PC-9 (cell line): ENCODE measurements around the gene PET100.
A peak's percentile ranks its signal among the peaks of the same experiment; 100 is the strongest.

ENCODE experiments used
- EZH2 ChIP-seq: fragments of 200-600 bp; sonication (generic); IDR thresholded peaks from 2 replicates; pipeline ENCODE4 v1.8.0; 2017; ENCODE audit warnings: antibody characterized with exemption, low read depth
- TF ChIP-seq, protein P1 (sequence below): fragments of 200-600 bp; sonication (generic); conservative IDR thresholded peaks from 2 replicates; pipeline ENCODE4 v1.6.1; 2017; ENCODE audit warnings: mixed run types, antibody characterized with exemption, mild to moderate bottlenecking, moderate library complexity

DNA sequence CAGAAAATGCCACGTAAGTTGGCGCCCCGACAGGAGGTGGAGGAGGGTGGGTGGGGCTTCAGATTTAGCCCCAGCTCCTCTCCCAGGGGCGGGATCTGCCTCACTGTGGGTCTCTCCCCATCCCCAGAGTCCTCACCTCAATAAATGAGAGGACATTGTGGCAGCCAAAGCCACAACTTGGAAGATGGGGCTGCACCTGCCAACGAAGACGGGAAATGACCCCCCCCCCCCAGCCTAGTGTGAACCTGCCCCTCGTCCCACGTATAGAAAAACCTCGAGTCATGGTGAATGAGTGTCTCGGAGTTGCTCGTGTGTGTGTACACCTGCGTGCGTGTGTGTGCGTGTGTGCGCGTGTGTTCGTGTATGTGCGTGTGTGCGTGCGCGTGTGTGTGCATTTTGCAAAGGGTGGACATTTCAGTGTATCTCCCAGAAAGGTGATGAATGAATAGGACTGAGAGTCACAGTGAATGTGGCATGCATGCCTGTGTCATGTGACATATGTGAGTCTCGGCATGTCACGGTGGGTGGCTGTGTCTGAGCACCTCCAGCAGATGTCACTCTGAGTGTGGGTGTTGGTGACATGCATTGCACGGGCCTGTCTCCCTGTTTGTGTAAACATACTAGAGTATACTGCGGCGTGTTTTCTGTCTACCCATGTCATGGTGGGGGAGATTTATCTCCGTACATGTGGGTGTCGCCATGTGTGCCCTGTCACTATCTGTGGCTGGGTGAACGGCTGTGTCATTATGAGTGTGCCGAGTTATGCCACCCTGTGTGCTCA, 49.6 kb downstream of the PET100 start:
- TF ChIP-seq, protein P1, sequence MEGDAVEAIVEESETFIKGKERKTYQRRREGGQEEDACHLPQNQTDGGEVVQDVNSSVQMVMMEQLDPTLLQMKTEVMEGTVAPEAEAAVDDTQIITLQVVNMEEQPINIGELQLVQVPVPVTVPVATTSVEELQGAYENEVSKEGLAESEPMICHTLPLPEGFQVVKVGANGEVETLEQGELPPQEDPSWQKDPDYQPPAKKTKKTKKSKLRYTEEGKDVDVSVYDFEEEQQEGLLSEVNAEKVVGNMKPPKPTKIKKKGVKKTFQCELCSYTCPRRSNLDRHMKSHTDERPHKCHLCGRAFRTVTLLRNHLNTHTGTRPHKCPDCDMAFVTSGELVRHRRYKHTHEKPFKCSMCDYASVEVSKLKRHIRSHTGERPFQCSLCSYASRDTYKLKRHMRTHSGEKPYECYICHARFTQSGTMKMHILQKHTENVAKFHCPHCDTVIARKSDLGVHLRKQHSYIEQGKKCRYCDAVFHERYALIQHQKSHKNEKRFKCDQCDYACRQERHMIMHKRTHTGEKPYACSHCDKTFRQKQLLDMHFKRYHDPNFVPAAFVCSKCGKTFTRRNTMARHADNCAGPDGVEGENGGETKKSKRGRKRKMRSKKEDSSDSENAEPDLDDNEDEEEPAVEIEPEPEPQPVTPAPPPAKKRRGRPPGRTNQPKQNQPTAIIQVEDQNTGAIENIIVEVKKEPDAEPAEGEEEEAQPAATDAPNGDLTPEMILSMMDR: 0 out of 2 replicates have a peak, but pooled peaks have one; percentile 23
- TF ChIP-seq EZH2: no peak
